Liver (tissue), 3 donors: Measurements from ENCODE around the gene AGFG1.

ENCODE experiments used
- CTCF ChIP-seq: fragments of 150-350 bp; IDR thresholded peaks from 2 replicates; pipeline ENCODE4 v1.5.1; 2017; ENCODE audit warnings: improper control_type of control experiment, low read depth, low read length; ENCODE audit not compliant: missing input control
- EGR1 ChIP-seq, 2 donors: IDR thresholded peaks; 2 replicates each; pipeline ENCODE4 v1.6.1; 2016 to 2018; ENCODE audit warnings: antibody characterized with exemption in 2 of 2, low read depth in 2 of 2
- FOXA1 ChIP-seq: IDR thresholded peaks from 2 replicates; pipeline ENCODE4 v1.6.1; 2016; ENCODE audit warnings: antibody characterized with exemption
- RAD21 ChIP-seq, 2 donors: IDR thresholded peaks; 2 replicates each; pipeline ENCODE4 v1.6.1; 2016; ENCODE audit warnings: antibody characterized with exemption in 2 of 2, mild to moderate bottlenecking in 2 of 2
- REST ChIP-seq: IDR thresholded peaks from 2 replicates; pipeline ENCODE4 v1.6.1; 2016; ENCODE audit warnings: antibody characterized with exemption, mild to moderate bottlenecking
- SP1 ChIP-seq: IDR thresholded peaks from 2 replicates; pipeline ENCODE4 v1.6.1; 2018; ENCODE audit warnings: antibody characterized with exemption, mild to moderate bottlenecking
- YY1 ChIP-seq: IDR thresholded peaks from 2 replicates; pipeline ENCODE4 v1.6.1; 2016; ENCODE audit warnings: antibody characterized with exemption, mild to moderate bottlenecking
- donor health status: healthy.
- donor health status: healthy.

- TF ChIP-seq CTCF (no peak), SP1 (no peak), FOXA1 (no peak), EGR1 (IDR thresholded peaks at IDR 0.05; ENCODE audit: low read depth in 2 of 2) (no peak), YY1 (no peak), RAD21 (IDR thresholded peaks at IDR 0.05) (no peak), REST (no peak)
Observed at GRCh38 chr2:227423656-227424499, 48.1 kb upstream of the AGFG1 start.
